Neural cell (in vitro differentiated cells): ENCODE results near the gene ASS1.

Source experiments
- EP300 ChIP-seq: fragments of 450-650 bp; conservative IDR thresholded peaks from 2 replicates; pipeline ENCODE4 v1.6.1; 2014; ENCODE audit warnings: antibody characterized with exemption, mild to moderate bottlenecking, moderate library complexity; ENCODE audit not compliant: poor library complexity, severe bottlenecking
- EZH2 ChIP-seq: fragments of 200-600, 300-800 bp; shearing (Covaris generic), sonication (generic); IDR thresholded peaks from 2 replicates; pipeline ENCODE4 v1.6.1; 2014; ENCODE audit warnings: antibody characterized with exemption, low read length, borderline replicate concordance, mild to moderate bottlenecking; ENCODE audit not compliant: insufficient read depth, poor library complexity, severe bottlenecking
- MXI1 ChIP-seq: fragments of 450-650 bp; conservative IDR thresholded peaks from 2 replicates; pipeline ENCODE4 v1.6.1; 2014; ENCODE audit warnings: antibody characterized with exemption, mild to moderate bottlenecking; ENCODE audit not compliant: poor library complexity, severe bottlenecking
- RAD21 ChIP-seq: fragments of 450-650 bp; conservative IDR thresholded peaks from 2 replicates; pipeline ENCODE4 v1.6.1; 2014; ENCODE audit warnings: antibody characterized with exemption, mild to moderate bottlenecking, moderate library complexity
- SMC3 ChIP-seq: fragments of 450-650 bp; conservative IDR thresholded peaks from 2 replicates; pipeline ENCODE4 v1.6.1; 2014; ENCODE audit warnings: antibody characterized with exemption, mild to moderate bottlenecking, moderate library complexity; ENCODE audit not compliant: poor library complexity
- TAF1 ChIP-seq: IDR thresholded peaks from 2 replicates; pipeline ENCODE4 v1.6.1; 2012; ENCODE audit warnings: low read depth
- TF ChIP-seq, protein P1 (sequence below): fragments of 450-650 bp; IDR thresholded peaks from 2 replicates; pipeline ENCODE4 v1.5.1; 2014; ENCODE audit warnings: antibody characterized with exemption, mild to moderate bottlenecking, moderate library complexity; ENCODE audit not compliant: poor library complexity, severe bottlenecking
- TF ChIP-seq, protein P2 (sequence below): IDR thresholded peaks from 2 replicates; pipeline ENCODE4 v1.6.1; 2012; ENCODE audit warnings: borderline replicate concordance

DNA sequence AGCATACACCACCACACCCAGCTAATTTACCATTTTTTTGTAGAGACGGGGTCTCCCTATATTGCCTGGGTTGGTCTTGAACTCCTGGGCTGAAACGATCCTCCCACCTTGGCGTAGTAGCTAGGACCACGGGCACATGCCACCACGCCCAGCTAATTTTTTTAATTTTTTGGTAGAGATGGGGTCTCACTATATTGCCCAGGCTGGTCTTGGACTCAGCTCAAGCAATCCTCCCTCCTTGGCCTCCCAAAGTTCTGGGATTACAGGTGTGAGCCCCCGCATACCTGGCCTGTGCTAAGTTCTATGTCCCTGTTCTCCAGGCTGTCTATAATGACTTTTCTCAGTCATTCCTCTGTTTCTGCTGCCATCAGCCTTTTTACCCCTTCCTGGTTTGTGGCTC lies 41.3 kb downstream of the ASS1 start:
- TF ChIP-seq, protein P1, sequence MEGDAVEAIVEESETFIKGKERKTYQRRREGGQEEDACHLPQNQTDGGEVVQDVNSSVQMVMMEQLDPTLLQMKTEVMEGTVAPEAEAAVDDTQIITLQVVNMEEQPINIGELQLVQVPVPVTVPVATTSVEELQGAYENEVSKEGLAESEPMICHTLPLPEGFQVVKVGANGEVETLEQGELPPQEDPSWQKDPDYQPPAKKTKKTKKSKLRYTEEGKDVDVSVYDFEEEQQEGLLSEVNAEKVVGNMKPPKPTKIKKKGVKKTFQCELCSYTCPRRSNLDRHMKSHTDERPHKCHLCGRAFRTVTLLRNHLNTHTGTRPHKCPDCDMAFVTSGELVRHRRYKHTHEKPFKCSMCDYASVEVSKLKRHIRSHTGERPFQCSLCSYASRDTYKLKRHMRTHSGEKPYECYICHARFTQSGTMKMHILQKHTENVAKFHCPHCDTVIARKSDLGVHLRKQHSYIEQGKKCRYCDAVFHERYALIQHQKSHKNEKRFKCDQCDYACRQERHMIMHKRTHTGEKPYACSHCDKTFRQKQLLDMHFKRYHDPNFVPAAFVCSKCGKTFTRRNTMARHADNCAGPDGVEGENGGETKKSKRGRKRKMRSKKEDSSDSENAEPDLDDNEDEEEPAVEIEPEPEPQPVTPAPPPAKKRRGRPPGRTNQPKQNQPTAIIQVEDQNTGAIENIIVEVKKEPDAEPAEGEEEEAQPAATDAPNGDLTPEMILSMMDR: no peak
- TF ChIP-seq, protein P2, sequence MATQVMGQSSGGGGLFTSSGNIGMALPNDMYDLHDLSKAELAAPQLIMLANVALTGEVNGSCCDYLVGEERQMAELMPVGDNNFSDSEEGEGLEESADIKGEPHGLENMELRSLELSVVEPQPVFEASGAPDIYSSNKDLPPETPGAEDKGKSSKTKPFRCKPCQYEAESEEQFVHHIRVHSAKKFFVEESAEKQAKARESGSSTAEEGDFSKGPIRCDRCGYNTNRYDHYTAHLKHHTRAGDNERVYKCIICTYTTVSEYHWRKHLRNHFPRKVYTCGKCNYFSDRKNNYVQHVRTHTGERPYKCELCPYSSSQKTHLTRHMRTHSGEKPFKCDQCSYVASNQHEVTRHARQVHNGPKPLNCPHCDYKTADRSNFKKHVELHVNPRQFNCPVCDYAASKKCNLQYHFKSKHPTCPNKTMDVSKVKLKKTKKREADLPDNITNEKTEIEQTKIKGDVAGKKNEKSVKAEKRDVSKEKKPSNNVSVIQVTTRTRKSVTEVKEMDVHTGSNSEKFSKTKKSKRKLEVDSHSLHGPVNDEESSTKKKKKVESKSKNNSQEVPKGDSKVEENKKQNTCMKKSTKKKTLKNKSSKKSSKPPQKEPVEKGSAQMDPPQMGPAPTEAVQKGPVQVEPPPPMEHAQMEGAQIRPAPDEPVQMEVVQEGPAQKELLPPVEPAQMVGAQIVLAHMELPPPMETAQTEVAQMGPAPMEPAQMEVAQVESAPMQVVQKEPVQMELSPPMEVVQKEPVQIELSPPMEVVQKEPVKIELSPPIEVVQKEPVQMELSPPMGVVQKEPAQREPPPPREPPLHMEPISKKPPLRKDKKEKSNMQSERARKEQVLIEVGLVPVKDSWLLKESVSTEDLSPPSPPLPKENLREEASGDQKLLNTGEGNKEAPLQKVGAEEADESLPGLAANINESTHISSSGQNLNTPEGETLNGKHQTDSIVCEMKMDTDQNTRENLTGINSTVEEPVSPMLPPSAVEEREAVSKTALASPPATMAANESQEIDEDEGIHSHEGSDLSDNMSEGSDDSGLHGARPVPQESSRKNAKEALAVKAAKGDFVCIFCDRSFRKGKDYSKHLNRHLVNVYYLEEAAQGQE: no peak
- no peak for TF ChIP-seq EZH2
- TF ChIP-seq SMC3: no peak
- TF ChIP-seq EP300: no peak
- TF ChIP-seq TAF1: no peak
- no peak for TF ChIP-seq MXI1
- no peak for TF ChIP-seq RAD21
